T-helper 2 cell treated with Interferon-gamma antibody and Interleukin-4, amounts not matched to agents 5 μg/mL and 100 μg/mL, for 36 hours (primary cell): ENCODE measurements around the gene WWTR1.

Experiments used
- DNase-seq: peaks from one replicate; pipeline ENCODE4 v3.0.0; 2021; ENCODE audit warnings: low spot score
- H3K27ac Mint-ChIP-seq: one replicate; pipeline ENCODE4 v1.8.0; 2021; ENCODE audit warnings: mild to moderate bottlenecking, mixed read lengths
- H3K27me3 Mint-ChIP-seq: one replicate; pipeline ENCODE4 v1.8.0; 2021; ENCODE audit warnings: low read depth, mixed read lengths
- H3K36me3 Mint-ChIP-seq: one replicate; pipeline ENCODE4 v1.8.0; 2021; ENCODE audit warnings: low read depth, mixed read lengths
- H3K4me1 Mint-ChIP-seq: one replicate; pipeline ENCODE4 v1.8.0; 2021; ENCODE audit warnings: low read depth, mixed read lengths
- H3K4me3 Mint-ChIP-seq: one replicate; pipeline ENCODE4 v1.8.0; 2022; ENCODE audit warnings: mild to moderate bottlenecking, moderate library complexity, mixed read lengths
- H3K9me3 Mint-ChIP-seq: one replicate; pipeline ENCODE4 v1.8.0; 2021; ENCODE audit warnings: mixed read lengths

Gene WWTR1

GRCh38 chr3:149583921-149584635, 73.7 kb downstream of the WWTR1 start:
- peaks cover 25% of the 10 kb centered on the region for H3K4me1 Mint-ChIP-seq
- no peaks in the 10 kb centered on the region for H3K9me3 Mint-ChIP-seq
- DNase-seq, result no peak
- H3K27me3 Mint-ChIP-seq, result peaks cover 33% of the 10 kb centered on the region
- H3K4me3 Mint-ChIP-seq, result no peak overlapping the region
- no peaks in the 10 kb centered on the region for H3K36me3 Mint-ChIP-seq
- H3K27ac Mint-ChIP-seq, result no peak overlapping the region

GRCh38 chr3:149582395-149582794, 75.4 kb downstream of the WWTR1 start:
- Mint-ChIP-seq H3K27me3 (peaks cover 23% of the 10 kb centered on the region), H3K4me1 (peaks cover 32% of the 10 kb centered on the region), H3K36me3 (no peaks in the 10 kb centered on the region), H3K27ac (no peak overlapping the region), H3K9me3 (no peaks in the 10 kb centered on the region), H3K4me3 (no peak overlapping the region)
- DNase-seq, result no peak

- no peaks in the 10 kb centered on the region for H3K36me3 Mint-ChIP-seq
- DNase-seq, result no peak
- peaks cover 17% of the 10 kb centered on the region for H3K27me3 Mint-ChIP-seq
- no peaks in the 10 kb centered on the region for H3K9me3 Mint-ChIP-seq
- H3K4me1 Mint-ChIP-seq, result peaks cover 32% of the 10 kb centered on the region
- no peak overlapping the region for H3K27ac Mint-ChIP-seq
- no peak overlapping the region for H3K4me3 Mint-ChIP-seq
Observed at GRCh38 chr3:149581681-149582370, 76.0 kb downstream of the WWTR1 start.

- Mint-ChIP-seq H3K4me3 (peak overlapping the region; percentile 3), H3K4me1 (peaks cover 34% of the 10 kb centered on the region), H3K27ac (no peak overlapping the region), H3K27me3 (peaks cover 12% of the 10 kb centered on the region), H3K9me3 (no peaks in the 10 kb centered on the region), H3K36me3 (no peaks in the 10 kb centered on the region)
- DNase-seq, result no peak
Observed at GRCh38 chr3:149581248-149581647, 76.6 kb downstream of the WWTR1 start.

GRCh38 chr3:149579838-149580542, 77.8 kb downstream of the WWTR1 start:
- Mint-ChIP-seq H3K27me3 (peaks cover 10% of the 10 kb centered on the region), H3K4me3 (peak overlapping the region; percentile 39), H3K9me3 (no peaks in the 10 kb centered on the region), H3K36me3 (no peaks in the 10 kb centered on the region), H3K4me1 (peaks cover 44% of the 10 kb centered on the region), H3K27ac (peak overlapping the region; percentile 63)
- peak; percentile 32 for DNase-seq

GRCh38 chr3:149579161-149579560, 78.7 kb downstream of the WWTR1 start:
- peaks cover 3% of the 10 kb centered on the region for H3K36me3 Mint-ChIP-seq
- peaks cover 3% of the 10 kb centered on the region for H3K27me3 Mint-ChIP-seq
- no peak overlapping the region for H3K4me3 Mint-ChIP-seq
- peaks cover 48% of the 10 kb centered on the region for H3K4me1 Mint-ChIP-seq
- no peak overlapping the region for H3K27ac Mint-ChIP-seq
- no peak for DNase-seq
- peaks cover 5% of the 10 kb centered on the region for H3K9me3 Mint-ChIP-seq

- H3K4me3 Mint-ChIP-seq, result no peak overlapping the region
- H3K9me3 Mint-ChIP-seq, result peaks cover 8% of the 10 kb centered on the region
- H3K27ac Mint-ChIP-seq, result peak overlapping the region; percentile 1
- peaks cover 5% of the 10 kb centered on the region for H3K36me3 Mint-ChIP-seq
- DNase-seq, result no peak
- H3K27me3 Mint-ChIP-seq, result no peaks in the 10 kb centered on the region
- peaks cover 55% of the 10 kb centered on the region for H3K4me1 Mint-ChIP-seq
Observed at GRCh38 chr3:149577801-149578200, 80.0 kb downstream of the WWTR1 start.

GRCh38 chr3:149575961-149576564, 81.8 kb downstream of the WWTR1 start:
- Mint-ChIP-seq H3K4me1 (peaks cover 54% of the 10 kb centered on the region), H3K27me3 (no peaks in the 10 kb centered on the region), H3K27ac (peak overlapping the region; percentile 5), H3K36me3 (peaks cover 5% of the 10 kb centered on the region), H3K9me3 (peaks cover 8% of the 10 kb centered on the region), H3K4me3 (peak overlapping the region; percentile 1)
- peak; percentile 34 for DNase-seq

- Mint-ChIP-seq H3K4me3 (no peak overlapping the region), H3K9me3 (peaks cover 8% of the 10 kb centered on the region), H3K4me1 (peaks cover 52% of the 10 kb centered on the region), H3K36me3 (peaks cover 5% of the 10 kb centered on the region), H3K27ac (no peak overlapping the region), H3K27me3 (no peaks in the 10 kb centered on the region)
- DNase-seq, result no peak
Observed at GRCh38 chr3:149575213-149575960, 82.4 kb downstream of the WWTR1 start.

- Mint-ChIP-seq H3K4me3 (no peak overlapping the region), H3K9me3 (peaks cover 8% of the 10 kb centered on the region), H3K27me3 (no peaks in the 10 kb centered on the region), H3K27ac (no peak overlapping the region), H3K36me3 (peaks cover 5% of the 10 kb centered on the region), H3K4me1 (peaks cover 32% of the 10 kb centered on the region)
- DNase-seq, result no peak
Observed at GRCh38 chr3:149572796-149573414, 84.9 kb downstream of the WWTR1 start.

GRCh38 chr3:149571381-149571780, 86.4 kb downstream of the WWTR1 start:
- no peak for DNase-seq
- Mint-ChIP-seq H3K4me3 (no peak overlapping the region), H3K36me3 (peaks cover 5% of the 10 kb centered on the region), H3K9me3 (peaks cover 8% of the 10 kb centered on the region), H3K27me3 (peaks cover 8% of the 10 kb centered on the region), H3K27ac (no peak overlapping the region), H3K4me1 (peaks cover 30% of the 10 kb centered on the region)

GRCh38 chr3:149570016-149570415, 87.8 kb downstream of the WWTR1 start:
- H3K9me3 Mint-ChIP-seq, result peaks cover 8% of the 10 kb centered on the region
- DNase-seq, result no peak
- H3K4me3 Mint-ChIP-seq, result no peak overlapping the region
- peaks cover 5% of the 10 kb centered on the region for H3K36me3 Mint-ChIP-seq
- H3K27ac Mint-ChIP-seq, result no peak overlapping the region
- H3K27me3 Mint-ChIP-seq, result peaks cover 11% of the 10 kb centered on the region
- peaks cover 16% of the 10 kb centered on the region for H3K4me1 Mint-ChIP-seq

GRCh38 chr3:149567381-149567780, 90.4 kb downstream of the WWTR1 start:
- Mint-ChIP-seq H3K4me1 (peaks cover 6% of the 10 kb centered on the region), H3K27ac (no peak overlapping the region), H3K36me3 (no peaks in the 10 kb centered on the region), H3K27me3 (peaks cover 13% of the 10 kb centered on the region), H3K4me3 (no peak overlapping the region), H3K9me3 (no peaks in the 10 kb centered on the region)
- no peak for DNase-seq
